GM18517 (cell line): ENCODE results near the gene LIPC.

Experiments
- ATAC-seq: cut with Tn5 transposase; IDR thresholded peaks from one replicate; pipeline ENCODE4 v1.9.1; 2021; ENCODE audit warnings: mild to moderate bottlenecking, moderate library complexity; ENCODE audit not compliant: unreplicated experiment

LIPC gene

GRCh38 chr15:58405865-58406264 is 25.9 kb upstream of the LIPC start:
- no peak for ATAC-seq

DNA sequence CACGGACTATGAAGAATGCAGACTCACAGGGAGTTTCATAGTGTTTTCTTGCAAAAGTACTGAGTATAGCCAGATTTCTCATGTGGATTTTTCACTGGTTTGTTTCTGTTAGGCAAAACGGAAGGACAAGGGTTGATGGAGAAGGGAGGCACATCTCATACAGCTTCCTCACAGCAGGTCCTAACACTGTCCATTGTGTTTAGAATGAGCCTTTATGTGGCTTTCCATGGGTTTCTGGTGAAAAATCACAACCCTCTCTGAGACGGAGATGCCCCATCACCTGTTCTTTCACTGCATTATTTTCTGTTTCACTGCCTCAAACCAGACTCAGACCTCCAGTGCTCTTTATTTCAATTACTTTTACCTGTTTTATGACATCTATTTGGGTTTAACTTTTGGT is 25.0 kb upstream of the LIPC start:
- no peak for ATAC-seq

DNA sequence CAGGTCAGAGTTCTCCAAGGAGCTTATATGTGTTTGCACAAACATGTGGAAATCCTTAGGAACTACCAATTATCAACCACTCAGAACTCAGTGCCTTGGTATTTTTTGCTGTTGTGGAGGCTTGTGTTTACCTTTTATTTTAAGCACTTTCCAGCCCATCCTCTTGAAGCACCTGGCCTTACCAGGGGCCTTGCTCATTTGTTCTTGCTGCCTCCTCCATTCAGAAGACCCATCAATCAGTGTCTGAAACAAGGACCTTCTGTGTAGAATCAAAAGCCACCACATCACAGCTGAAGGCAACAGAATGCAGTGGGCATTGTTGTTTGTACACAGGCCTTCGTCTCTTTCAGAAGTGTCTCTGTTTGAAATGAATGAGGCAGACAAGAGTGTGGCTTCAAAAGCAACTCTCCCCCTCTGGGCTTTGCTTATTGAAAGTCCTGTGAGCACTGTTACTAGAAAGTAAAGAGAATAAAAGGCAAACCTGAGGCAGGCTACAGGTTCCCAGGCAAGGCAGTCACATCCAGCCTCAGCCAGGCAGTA is 24.5 kb upstream of the LIPC start:
- no peak for ATAC-seq

DNA sequence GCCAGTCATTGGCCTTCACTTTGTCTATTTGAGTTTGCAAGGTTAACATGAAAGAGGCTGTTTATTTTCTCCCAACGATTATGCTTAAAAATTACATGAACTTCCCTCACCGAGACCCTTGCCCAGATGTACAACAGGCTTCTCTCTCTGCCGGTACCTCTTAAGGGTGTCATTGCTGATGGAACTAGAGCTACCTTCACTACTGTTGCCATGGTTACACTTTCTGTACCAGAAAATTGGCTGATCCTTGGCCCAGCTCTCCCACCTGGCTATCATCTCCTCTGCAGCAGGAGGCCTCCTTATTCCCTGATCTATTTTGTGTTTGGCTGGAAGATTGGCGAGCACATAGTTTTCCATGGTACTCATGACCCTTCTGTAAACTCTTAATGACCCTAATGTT is 24.0 kb upstream of the LIPC start:
- ATAC-seq = no peak

GRCh38 chr15:58409861-58410260 is 21.9 kb upstream of the LIPC start:
- ATAC-seq = no peak

- no peak for ATAC-seq
Measured at GRCh38 chr15:58410353-58410752, 21.4 kb upstream of the LIPC start.

GRCh38 chr15:58413253-58413652 is 18.5 kb upstream of the LIPC start:
- no peak for ATAC-seq

DNA sequence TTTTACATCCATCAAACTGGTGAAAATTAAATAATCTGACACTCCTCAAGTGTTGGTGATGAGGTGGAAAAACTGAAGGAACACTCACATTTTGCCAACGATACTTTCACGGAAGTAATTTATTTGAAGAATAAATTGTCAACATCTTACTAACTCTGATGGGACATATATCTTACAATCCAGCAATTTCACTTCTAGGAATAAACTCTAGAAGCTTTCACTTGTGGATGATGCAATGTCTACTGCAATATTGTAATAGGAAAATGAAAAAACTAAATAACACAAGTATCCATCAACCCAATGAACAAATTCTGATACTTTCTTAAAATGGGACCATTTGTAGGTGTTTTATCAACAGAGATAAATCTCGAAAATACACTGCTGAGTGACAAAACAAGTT is 16.2 kb upstream of the LIPC start:
- no peak for ATAC-seq

- no peak for ATAC-seq
Measured at GRCh38 chr15:58416963-58417362, 14.8 kb upstream of the LIPC start.

DNA sequence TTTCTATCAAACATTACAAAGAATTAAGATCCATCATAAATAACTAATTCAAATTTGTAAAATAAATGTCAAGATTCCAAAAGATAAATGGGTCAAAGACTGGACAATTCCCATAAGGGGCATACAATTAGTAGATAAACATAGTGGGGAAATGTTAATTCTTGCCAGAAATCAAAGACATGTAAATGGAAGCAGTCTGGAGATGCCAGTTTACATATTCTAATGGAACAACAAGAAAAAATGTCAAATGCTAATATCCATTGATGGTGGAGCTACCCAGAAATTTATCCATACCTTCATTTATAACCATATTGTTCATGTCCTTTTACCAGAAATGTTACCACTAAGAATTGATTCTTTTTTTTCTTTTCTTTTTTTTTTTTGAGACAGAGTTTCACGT is 13.7 kb upstream of the LIPC start:
- ATAC-seq = no peak

DNA sequence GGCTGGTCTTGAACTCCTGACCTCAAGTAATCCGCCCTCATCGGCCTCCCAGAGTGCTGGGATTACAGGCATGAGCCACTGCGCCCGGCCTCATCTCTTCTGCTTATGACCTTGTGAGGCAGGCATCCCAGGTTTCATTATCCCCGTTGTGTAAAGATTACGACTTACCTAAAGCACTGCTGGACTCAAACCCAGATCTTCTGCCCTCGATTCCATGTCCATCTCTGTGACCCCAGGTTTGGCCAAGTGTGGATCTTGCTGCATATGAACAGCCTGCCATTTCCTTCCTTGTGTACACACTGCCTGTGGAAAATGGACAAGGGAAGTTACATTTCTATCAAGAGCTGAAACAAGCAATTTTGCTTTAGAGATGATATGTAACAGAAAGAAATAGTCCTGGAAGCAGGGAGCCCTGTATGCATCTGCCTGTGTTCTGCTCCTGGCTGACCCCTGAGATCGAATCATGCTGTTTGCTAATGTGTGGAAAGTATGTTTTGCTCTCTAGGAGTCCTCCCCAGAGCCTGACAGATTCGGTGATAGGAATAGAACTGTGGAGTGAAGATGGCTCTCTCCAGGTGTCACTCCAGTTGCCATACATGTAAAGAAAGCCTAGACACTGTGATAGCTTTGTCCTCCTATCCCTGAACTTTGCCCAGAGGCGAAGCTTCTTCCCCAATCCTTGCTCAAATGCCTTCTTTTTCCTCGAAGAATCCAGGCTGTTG is 11.8 kb upstream of the LIPC start:
- ATAC-seq = no peak

DNA sequence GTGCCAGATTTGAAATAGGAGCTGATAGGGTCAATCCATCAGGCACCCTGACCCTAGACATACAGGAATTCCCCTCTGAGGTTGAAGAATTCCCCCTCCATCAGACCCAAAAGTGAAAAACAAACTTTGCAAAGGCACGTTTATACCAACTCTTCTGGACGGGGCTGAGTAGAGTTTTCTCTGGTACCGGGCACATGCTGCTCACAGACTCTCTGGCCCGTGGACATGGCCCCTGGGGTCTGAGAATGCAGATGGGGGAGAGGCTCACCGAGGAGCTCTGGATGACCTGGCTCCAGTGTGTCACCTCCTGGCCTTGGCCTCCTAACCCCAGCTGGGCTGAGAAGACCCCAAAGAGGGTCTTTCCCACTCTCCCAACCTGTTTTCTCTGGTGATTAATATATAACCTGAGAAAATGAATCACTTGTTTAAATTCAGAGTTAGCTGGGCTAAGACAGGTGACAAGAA is 11.2 kb upstream of the LIPC start:
- ATAC-seq = no peak

GRCh38 chr15:58423205-58423604 is 8.6 kb upstream of the LIPC start:
- ATAC-seq = no peak

- no peak for ATAC-seq
Measured at GRCh38 chr15:58423831-58424608, 7.8 kb upstream of the LIPC start.

DNA sequence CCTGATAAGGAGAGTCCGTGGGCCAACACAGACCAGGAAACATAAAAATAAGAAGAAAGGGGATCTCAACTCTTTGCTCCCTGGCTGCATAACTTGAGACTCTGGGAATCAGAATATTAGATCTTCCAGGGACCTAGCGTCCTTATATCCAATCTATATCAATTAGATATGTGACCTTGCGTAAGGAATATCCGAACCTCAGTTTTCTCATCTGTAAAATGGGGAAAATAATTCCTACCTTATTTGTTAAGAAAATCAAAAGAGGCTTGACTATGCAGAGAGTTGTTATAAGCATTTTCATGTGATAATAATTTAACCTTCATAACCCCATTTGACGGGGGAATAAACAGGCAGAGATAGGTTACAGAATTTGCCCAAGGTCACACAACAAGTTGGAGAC is 7.1 kb upstream of the LIPC start:
- ATAC-seq = no peak

GRCh38 chr15:58425185-58425584 is 6.6 kb upstream of the LIPC start:
- ATAC-seq = no peak

DNA sequence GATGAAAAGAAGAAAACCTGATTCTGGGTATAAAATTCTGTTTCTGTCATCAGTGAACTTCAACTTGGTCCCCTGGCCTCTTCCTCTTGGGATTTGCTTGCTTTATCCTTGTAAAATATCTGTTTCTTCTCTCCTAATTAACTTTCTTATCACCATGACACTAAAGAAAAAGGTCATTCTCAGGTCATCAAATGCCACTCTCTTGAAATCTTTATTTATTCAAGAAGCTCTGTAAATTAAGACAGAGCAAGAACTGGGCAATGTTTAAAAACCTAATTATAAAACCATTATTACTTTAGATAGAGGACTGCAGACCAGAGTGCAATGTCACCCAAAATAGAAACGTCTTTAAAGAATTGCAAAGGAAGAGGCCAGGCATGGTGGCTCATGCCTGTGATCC is 6.0 kb upstream of the LIPC start:
- no peak for ATAC-seq

DNA sequence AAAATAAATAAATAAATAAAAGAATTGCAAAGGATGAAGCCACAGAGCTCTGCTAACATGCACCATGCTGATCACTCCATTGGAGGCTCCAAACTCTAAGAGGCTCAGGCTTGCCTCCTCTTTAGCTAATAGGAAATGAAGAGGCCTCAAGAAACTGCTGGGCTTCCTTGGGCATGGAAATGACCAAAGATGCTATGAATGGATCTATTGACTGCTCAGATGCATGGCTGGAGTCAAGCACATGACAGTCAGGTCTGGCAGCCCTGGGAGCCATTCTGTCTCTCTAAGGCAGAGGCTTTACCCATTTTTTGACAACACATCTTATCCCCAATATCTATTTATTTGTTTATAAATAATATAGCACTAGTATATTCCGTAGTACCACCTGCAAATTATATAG is 5.3 kb upstream of the LIPC start:
- no peak for ATAC-seq

GRCh38 chr15:58427987-58428386 is 3.8 kb upstream of the LIPC start:
- ATAC-seq = no peak

DNA sequence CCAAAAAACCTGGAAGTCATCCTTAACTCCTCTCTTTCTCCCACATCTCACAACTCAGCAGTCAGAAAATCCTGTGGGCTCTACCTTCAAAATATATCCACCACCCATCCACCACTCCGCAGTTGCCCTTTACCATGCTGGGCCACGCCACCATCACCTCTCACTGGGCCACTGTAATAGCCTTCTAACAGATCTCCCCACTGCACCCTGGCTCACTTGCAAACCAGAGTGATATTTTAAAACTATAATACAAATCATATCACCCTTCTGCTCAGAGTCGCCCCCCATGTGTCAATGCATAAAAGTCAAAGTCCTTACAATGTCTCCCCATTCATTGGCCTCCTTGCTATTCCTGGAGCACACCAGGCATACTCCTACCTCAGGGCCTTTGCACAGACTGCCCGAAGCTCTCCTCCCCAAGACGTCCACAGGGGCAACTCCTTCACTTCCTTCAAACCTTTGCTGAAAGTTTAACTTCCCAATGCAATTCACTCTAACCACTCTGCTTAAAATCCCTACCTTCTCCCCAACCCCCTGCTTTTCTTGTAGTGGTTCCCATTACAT is 1.5 kb upstream of the LIPC start:
- ATAC-seq = no peak

DNA sequence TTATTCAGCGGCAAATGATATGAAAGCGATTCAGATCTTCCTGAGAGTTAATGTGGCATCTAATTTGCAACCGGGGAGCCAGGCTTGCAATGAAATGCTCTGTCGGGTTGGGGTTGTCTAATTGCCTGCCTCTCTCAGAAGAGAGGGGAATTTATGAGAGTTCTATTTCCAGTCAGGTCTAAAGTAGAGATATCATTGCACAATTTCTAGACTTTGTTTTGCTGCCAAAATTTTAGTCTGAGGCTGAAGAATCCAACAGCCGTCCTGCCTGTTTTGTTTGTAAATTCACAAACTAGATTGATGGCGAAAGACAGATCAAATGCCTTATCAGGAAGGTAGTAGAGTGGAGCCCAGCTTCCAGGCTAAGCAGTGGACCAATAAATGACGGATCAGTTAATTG is 610 bp downstream of the LIPC start:
- ATAC-seq = no peak
